ENCODE measurements around the gene INPP5A.

The INPP5A gene

GRCh38 chr10:132496360-132497062 is 41.1 kb upstream of the INPP5A start:
- no peaks in the 10 kb centered on the region for H4K20me1 ChIP-seq (ENCODE audit: insufficient read depth, low read length)
- no peak overlapping the region for H2AFZ ChIP-seq (ENCODE audit: low read length)
- no peaks in the 10 kb centered on the region for H3K9me2 ChIP-seq (replicated peaks; ENCODE audit: insufficient read depth, low read length)
- H3K4me3 ChIP-seq (ENCODE audit: low read length): no peak overlapping the region
- no peak for TF ChIP-seq EZH2phosphoT487 (IDR thresholded peaks at IDR 0.05; ENCODE audit: low read length)
- no peak for TF ChIP-seq CTCF (IDR thresholded peaks at IDR 0.05; ENCODE audit: low read length)
- TF ChIP-seq EZH2 (optimal IDR thresholded peaks at IDR 0.05; ENCODE audit: low read depth, low read length): no peak
- no peaks in the 10 kb centered on the region for H3K79me2 ChIP-seq (ENCODE audit: low read length)
- H3K4me1 ChIP-seq (ENCODE audit: low read length): no peaks in the 10 kb centered on the region
- no peak overlapping the region for H3K9ac ChIP-seq (ENCODE audit: low read length)
- no peaks in the 10 kb centered on the region for H3K9me3 ChIP-seq (replicated peaks; ENCODE audit: insufficient read depth, low read length)
- no peak overlapping the region for H3K27ac ChIP-seq (ENCODE audit: low read length)
- peaks cover 84% of the 10 kb centered on the region for H3K27me3 ChIP-seq (replicated peaks; ENCODE audit: insufficient read depth, low read length)
- no peak overlapping the region for H3K4me2 ChIP-seq (ENCODE audit: low read depth, low read length)
- H3K36me3 ChIP-seq (replicated peaks; ENCODE audit: insufficient read depth, low read length): no peaks in the 10 kb centered on the region
- no peak for DNase-seq
- no peaks in the 10 kb centered on the region for H3F3A ChIP-seq (ENCODE audit: insufficient read depth, low read length)

- Histone ChIP-seq H4K20me1 (ENCODE audit: insufficient read depth, low read length) (no peaks in the 10 kb centered on the region), H3K4me1 (ENCODE audit: low read length) (no peaks in the 10 kb centered on the region), H3K27me3 (replicated peaks; ENCODE audit: insufficient read depth, low read length) (peaks cover 86% of the 10 kb centered on the region), H2AFZ (ENCODE audit: low read length) (no peak overlapping the region), H3K9me2 (replicated peaks; ENCODE audit: insufficient read depth, low read length) (no peaks in the 10 kb centered on the region), H3K4me2 (ENCODE audit: low read depth, low read length) (no peak overlapping the region), H3K9ac (ENCODE audit: low read length) (no peak overlapping the region), H3K9me3 (replicated peaks; ENCODE audit: insufficient read depth, low read length) (no peaks in the 10 kb centered on the region), H3K36me3 (replicated peaks; ENCODE audit: insufficient read depth, low read length) (no peaks in the 10 kb centered on the region), H3K27ac (ENCODE audit: low read length) (no peak overlapping the region), H3K79me2 (ENCODE audit: low read length) (no peaks in the 10 kb centered on the region), H3F3A (ENCODE audit: insufficient read depth, low read length) (no peaks in the 10 kb centered on the region), H3K4me3 (ENCODE audit: low read length) (no peak overlapping the region)
- DNase-seq: no peak
- TF ChIP-seq EZH2 (optimal IDR thresholded peaks at IDR 0.05; ENCODE audit: low read depth, low read length) (no peak), CTCF (IDR thresholded peaks at IDR 0.05; ENCODE audit: low read length) (no peak), EZH2phosphoT487 (IDR thresholded peaks at IDR 0.05; ENCODE audit: low read length) (no peak)
These were observed 40.4 kb upstream of the INPP5A start for GRCh38 chr10:132497063-132497680.

- H3K4me1 ChIP-seq (ENCODE audit: low read length): no peaks in the 10 kb centered on the region
- no peaks in the 10 kb centered on the region for H4K20me1 ChIP-seq (ENCODE audit: insufficient read depth, low read length)
These were observed 39.6 kb upstream of the INPP5A start for GRCh38 chr10:132497861-132498561.

More at GRCh38 chr10:132497861-132498561, 39.6 kb upstream of the INPP5A start:
- Histone ChIP-seq H3K4me2 (ENCODE audit: low read depth, low read length) (no peak overlapping the region), H3K27ac (ENCODE audit: low read length) (no peak overlapping the region), H3K36me3 (replicated peaks; ENCODE audit: insufficient read depth, low read length) (no peaks in the 10 kb centered on the region), H3K9ac (ENCODE audit: low read length) (no peak overlapping the region), H3K27me3 (replicated peaks; ENCODE audit: insufficient read depth, low read length) (peaks cover 84% of the 10 kb centered on the region), H2AFZ (ENCODE audit: low read length) (no peak overlapping the region), H3K79me2 (ENCODE audit: low read length) (no peaks in the 10 kb centered on the region), H3K9me3 (replicated peaks; ENCODE audit: insufficient read depth, low read length) (no peaks in the 10 kb centered on the region), H3F3A (ENCODE audit: insufficient read depth, low read length) (no peaks in the 10 kb centered on the region), H3K9me2 (replicated peaks; ENCODE audit: insufficient read depth, low read length) (no peaks in the 10 kb centered on the region), H3K4me3 (ENCODE audit: low read length) (no peak overlapping the region)
- no peak for TF ChIP-seq EZH2phosphoT487 (IDR thresholded peaks at IDR 0.05; ENCODE audit: low read length)
- TF ChIP-seq CTCF (IDR thresholded peaks at IDR 0.05; ENCODE audit: low read length): no peak
- no peak for TF ChIP-seq EZH2 (optimal IDR thresholded peaks at IDR 0.05; ENCODE audit: low read depth, low read length)
- DNase-seq: no peak
